Kasumi-1 (cell line): Measurements from ENCODE around the gene SDHA.
"Not testable (repeated sequence)": the region's sequence is repeated elsewhere in the genome, so short reads cannot be mapped to it uniquely, and the experiment has no call there.

Experiments used
- DNase-seq, 2 experiments: peaks; one replicate each; lab custom pipeline; 2025; lab: John Stamatoyannopoulos, UW

SDHA gene

GRCh38 chr5:257148-257547 lies 39.0 kb downstream of the SDHA start:
- no peak for DNase-seq

- DNase-seq: not testable (repeated sequence)
Measured at GRCh38 chr5:263275-263974, 45.3 kb downstream of the SDHA start.

GRCh38 chr5:264338-264737 lies 46.2 kb downstream of the SDHA start:
- no peak for DNase-seq

- not testable (repeated sequence) for DNase-seq
Measured at GRCh38 chr5:266311-267026, 48.3 kb downstream of the SDHA start.

- no peak for DNase-seq
Measured at GRCh38 chr5:267716-268115, 49.6 kb downstream of the SDHA start.

GRCh38 chr5:270340-270739 lies 52.2 kb downstream of the SDHA start:
- no peak for DNase-seq

- DNase-seq: not testable (repeated sequence)
Measured at GRCh38 chr5:271828-272167, 53.7 kb downstream of the SDHA start.

GRCh38 chr5:273091-273490 lies 55.0 kb downstream of the SDHA start:
- peak in 1 of 2 experiments; percentile 3 for DNase-seq

- DNase-seq: not testable (repeated sequence)
Measured at GRCh38 chr5:273491-273890, 55.4 kb downstream of the SDHA start.

GRCh38 chr5:274346-274745 lies 56.2 kb downstream of the SDHA start:
- not testable (repeated sequence) for DNase-seq

GRCh38 chr5:278646-279045 lies 60.5 kb downstream of the SDHA start:
- no peak for DNase-seq

GRCh38 chr5:279051-279665 lies 61.0 kb downstream of the SDHA start:
- DNase-seq: not testable (repeated sequence)

- DNase-seq: no peak
Measured at GRCh38 chr5:285991-286557, 68.0 kb downstream of the SDHA start.

- not testable (repeated sequence) for DNase-seq
Measured at GRCh38 chr5:290200-290599, 72.1 kb downstream of the SDHA start.

- DNase-seq: not testable (repeated sequence)
Measured at GRCh38 chr5:291345-291744, 73.2 kb downstream of the SDHA start.

- not testable (repeated sequence) for DNase-seq
Measured at GRCh38 chr5:294788-295187, 76.7 kb downstream of the SDHA start.

- not testable (repeated sequence) for DNase-seq
Measured at GRCh38 chr5:296207-296606, 78.1 kb downstream of the SDHA start.

- not testable (repeated sequence) for DNase-seq
Measured at GRCh38 chr5:296954-297353, 78.8 kb downstream of the SDHA start.

GRCh38 chr5:297448-297847 lies 79.3 kb downstream of the SDHA start:
- DNase-seq: not testable (repeated sequence)

GRCh38 chr5:297991-298736 lies 80.0 kb downstream of the SDHA start:
- not testable (repeated sequence) for DNase-seq

GRCh38 chr5:298737-299125 lies 80.6 kb downstream of the SDHA start:
- no peak for DNase-seq

- DNase-seq: not testable (repeated sequence)
Measured at GRCh38 chr5:299921-300320, 81.8 kb downstream of the SDHA start.
